ENCODE results near the gene CPSF6.
"Not testable (repeated sequence)": the region's sequence is repeated elsewhere in the genome, so short reads cannot be mapped to it uniquely, and the experiment has no call there.

CPSF6 gene, protein sequence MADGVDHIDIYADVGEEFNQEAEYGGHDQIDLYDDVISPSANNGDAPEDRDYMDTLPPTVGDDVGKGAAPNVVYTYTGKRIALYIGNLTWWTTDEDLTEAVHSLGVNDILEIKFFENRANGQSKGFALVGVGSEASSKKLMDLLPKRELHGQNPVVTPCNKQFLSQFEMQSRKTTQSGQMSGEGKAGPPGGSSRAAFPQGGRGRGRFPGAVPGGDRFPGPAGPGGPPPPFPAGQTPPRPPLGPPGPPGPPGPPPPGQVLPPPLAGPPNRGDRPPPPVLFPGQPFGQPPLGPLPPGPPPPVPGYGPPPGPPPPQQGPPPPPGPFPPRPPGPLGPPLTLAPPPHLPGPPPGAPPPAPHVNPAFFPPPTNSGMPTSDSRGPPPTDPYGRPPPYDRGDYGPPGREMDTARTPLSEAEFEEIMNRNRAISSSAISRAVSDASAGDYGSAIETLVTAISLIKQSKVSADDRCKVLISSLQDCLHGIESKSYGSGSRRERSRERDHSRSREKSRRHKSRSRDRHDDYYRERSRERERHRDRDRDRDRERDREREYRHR

DNA sequence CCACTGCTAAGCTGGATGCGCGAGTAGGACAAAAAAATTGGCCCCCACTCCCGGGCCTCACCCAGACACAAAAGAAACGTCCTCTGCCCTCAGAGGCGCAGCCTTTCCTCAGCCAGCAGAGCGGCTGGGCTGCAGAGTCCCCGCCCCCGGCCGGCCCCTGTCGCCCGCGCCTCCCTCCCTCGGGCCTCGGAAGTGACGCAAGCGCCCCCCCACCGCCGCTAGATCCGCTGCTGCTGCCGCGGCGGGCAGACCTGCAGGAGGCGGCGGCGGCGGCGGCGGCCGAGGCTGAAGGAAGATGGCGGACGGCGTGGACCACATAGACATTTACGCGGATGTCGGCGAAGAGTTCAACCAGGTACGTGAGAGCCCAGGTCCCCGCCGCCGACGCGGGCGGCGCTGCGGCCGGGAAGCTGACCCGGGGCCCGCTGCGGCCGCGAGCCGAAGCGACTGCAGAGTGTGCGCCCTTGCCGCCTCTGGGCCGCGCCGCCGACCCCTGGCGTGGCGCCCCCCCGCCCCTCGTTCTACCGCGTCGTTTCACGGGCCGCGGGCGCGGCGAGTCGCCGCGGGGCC, at the start of gene CPSF6:
CPSF6 (plus strand) TSS at position 218 of the 570 bp plus-strand sequence; CDS start at position 296, 78 bp downstream.
- DNase-seq, result peak; percentile 98

DNA sequence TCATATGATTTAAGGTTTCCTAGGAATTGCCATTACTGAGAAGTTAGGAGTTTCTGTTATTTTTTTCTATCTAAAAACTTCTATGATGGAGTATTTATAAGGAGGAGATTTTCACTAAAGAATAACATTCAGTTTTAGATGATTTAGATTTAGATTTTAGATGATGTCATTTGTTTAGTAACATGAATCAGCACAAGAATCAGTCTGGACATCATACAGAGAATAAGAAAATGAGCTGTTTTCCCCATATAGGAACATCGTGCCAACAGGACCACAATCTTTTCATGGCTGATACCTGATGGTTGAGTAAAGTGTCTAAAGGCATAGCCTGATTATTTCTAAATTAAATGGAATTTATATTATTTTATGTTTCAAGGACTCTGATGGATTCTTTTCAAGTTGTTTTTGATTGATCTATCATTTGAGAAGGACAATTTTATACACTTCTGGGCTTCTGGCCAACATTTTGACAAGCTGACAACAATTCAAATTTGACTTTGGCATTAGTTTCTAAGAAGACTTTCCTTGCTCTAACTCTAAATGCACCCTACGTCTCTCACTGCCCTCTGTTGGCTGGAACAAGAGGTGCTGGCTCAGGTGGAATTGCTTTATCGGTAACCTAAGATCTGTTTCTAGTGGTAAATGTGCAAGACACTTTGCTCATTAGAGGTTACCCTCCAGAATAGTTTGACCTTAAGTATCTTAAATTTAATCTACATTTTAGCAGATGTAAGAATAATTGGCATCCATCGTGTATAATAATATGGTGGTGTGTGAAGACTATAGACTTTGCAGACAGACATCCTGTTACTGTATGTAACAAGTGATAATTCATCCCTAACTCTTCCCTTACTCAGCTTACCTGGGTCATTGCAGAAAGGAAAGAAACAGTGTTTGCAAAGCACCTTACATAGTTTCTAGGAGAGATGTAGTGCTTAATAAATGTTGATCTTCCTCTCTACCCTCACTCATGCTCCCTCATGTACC, 42.8 kb upstream of the CPSF6 start:
- no peak for DNase-seq

DNA sequence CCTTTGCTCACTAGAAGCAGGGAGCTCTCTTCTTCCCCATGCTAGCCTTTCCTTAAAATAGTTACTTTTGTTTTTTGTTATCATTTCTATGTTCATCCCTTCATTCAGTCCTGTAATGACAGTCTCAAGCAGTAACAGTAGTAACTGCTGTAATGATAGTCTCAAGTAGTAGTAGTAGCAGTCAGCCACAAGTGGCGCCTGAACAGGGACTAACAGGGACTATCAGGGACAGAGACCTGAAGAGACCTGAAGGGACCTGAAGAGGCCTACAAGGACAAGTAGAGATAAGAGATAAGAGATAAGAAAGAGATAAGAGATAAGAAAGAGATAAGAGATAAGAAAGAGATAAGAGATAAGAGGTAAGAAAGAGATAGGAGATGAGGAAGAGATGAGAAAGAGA, 39.4 kb upstream of the CPSF6 start:
- not testable (repeated sequence) for DNase-seq

DNA sequence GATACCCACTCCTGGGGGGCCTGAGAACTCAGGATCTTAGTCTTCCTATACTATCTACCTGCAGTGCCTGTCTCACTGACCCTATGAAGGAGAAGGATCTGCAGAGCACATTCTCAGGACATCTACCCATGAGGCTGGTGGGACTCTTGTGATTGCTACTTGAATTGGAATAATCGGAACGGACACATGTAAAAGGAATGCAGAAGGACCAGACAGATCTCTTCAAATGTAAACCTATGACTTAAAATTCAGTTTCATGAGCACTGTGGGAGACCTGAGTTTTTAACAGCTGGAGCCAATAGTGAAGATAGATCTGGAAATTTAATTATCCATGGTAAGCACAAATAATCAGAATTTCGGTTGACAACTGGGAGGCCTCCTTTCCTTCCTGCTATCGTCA, 35.2 kb upstream of the CPSF6 start:
- DNase-seq, result no peak

DNA sequence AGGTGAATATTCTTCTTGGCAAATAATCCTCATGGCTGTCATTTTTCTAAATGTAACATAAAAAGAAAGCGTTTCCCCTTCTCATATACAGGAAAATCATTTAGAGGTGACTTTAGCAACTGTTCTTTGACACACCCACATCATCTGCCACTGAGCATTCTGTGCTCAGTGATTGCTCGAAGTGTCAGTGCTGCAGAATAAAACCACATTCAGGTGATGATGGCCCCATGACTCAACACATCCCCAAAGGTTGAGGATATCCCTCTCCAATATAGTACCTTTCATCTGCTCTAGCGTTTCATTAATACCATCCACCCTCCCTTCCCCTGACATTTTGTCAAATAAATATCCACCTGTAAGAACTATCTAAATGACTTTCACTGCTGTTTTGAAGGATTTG, 28.7 kb upstream of the CPSF6 start:
- no peak for DNase-seq

DNA sequence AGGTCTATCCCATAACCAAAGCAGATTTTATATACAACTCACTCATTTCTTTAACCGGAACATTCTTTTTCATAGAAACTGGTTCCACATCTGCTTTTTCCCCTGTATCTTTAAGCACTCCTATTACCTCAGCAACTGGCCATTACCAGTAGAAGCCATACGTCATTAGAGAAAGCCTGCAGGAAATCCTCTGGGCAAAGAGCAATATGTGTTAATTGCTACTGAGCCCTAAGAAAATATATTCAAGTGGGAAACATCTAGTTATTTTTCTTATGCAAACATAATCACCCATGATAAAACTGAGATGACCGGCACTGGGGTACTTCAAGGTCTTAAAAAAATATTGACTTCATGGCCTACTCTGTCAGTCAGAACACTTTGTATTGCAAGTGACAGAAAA, 28.2 kb upstream of the CPSF6 start:
- DNase-seq, result no peak

DNA sequence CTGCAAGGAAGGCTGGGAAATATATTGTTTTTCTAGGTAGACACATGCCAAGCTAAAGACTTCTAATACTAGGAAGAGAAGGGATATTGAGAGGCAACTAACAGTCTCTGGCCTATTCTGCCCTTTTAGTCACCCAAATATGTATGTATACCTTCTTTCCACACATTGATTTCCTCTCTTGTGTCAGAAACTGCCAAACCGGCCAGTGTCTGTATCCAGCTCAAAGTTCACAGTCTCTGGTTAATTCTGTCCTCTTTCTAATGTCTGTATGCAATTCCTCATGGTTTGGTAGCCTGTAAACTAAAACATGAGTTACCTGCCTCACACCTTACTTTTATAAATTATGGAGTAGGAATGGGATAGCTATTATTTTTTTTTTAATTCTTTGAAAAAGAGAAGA, 25.2 kb upstream of the CPSF6 start:
- no peak for DNase-seq

DNA sequence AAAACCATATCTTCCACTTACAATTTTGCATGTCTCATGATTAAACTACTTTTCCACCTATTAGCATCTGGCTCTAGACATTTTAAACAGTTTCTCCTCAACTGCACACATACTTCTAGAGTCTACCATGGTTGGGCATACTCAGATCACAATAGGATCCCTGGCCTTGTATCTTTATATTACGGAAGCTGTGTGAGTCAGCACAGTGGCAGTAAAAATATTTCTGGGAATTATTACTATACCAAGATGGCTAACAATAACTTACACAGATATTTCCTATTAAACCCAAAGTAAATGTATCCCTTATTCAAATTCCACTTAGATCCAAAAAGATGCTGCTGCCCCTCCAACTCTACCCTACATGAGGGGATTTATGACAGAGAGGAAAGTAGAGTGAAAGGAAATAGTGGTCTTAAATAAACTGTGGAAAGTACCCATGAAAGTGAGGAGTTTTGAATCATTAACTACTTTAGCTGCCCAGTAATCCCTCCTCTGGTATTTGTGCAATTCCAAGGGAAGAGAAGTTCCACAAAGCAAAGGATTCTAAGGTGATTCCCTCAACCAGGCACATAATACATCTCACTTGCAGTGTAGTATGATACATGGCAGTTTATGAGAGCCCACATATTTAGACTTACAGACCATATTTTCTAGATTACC, 14.0 kb upstream of the CPSF6 start:
- DNase-seq, result no peak

DNA sequence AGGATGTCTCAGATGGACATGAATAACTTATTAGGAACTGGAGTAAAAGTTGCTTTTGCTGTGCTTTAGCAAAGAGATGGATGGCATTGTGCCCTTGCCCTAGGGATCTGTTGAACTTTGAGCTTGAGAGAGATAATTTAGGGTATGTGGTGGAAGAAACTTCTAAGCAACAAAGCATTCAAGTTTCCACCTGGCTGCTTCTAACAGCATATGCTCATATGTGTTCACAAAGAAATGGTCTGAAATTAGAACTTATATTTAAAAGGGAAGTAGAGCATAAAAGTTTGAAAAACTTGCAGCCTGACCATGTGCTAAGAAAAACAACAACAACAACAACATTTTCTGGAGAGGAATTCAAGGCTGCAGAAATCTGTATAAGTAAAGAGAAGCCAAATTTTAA, 7.9 kb upstream of the CPSF6 start:
- no peak for DNase-seq

DNA sequence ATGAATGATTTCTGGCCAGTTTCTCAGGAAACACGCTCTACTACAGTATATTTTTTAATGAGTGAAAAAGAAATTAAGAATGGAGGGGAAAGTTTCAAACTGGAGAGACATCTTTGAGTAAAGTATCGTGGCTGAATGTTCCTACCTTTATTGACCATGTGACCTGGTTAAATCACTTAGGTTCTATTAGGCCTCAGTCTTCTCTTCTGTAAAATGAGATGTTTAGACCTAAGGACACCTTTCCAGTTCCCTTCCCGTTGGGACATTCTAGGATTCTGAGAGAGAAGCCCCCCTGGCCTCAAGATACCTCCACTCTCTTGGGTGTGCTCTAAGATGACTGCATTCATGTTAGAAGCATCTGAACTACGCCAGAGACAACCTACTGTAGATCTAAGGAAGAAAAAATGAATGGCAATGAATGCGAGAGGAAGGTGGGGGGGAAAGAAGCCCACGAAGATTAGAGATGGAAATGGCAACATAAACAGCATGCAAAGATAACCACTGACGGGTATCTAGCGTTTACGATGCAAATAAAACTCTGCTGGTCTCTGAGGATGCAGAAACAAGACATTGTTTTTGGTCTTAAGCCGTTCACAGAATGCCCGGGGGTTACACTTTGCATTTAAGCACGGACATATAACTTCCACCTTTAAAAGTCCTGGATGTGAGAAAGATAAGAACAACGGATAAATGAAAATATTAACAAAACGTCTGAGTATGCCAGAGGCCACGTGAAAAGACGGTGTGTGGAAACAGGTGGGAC, 599 bp upstream of the CPSF6 start:
- no peak for DNase-seq

DNA sequence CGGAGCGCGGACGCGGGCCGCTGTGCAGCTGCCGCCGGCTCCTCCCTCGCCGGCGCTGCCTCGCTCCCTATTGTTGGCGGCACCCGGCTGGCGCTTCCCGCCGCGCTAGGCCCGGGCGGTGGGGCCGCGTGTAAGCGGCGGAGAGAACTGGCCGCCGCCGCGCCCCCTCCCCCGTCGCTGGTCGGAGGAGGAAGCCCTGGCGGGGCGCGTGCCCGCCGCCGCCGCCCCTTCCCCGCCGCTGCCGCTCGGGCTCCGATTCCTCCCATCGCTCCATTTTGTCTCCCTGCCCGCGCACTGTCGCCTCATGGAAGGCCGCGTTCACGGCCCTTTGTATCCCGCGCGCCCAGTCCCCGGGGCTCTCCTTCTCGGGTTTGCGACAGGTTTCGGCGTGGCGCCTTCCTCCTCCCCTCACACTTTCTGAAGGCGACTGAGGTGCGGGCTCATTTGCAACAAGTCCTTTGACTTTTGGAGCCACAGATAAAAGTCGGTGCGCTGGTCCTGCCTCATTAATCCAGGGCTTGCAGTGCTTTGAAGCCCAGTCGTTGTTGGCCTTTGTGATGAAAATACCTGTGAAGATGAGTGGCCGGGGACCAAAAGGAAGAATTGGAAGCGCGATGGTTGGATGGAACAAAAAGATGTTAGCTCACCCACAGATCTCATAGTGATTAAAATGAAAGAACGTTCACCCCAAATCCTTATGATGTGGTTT, 707 bp downstream of the CPSF6 start:
- peak; percentile 56 for DNase-seq

DNA sequence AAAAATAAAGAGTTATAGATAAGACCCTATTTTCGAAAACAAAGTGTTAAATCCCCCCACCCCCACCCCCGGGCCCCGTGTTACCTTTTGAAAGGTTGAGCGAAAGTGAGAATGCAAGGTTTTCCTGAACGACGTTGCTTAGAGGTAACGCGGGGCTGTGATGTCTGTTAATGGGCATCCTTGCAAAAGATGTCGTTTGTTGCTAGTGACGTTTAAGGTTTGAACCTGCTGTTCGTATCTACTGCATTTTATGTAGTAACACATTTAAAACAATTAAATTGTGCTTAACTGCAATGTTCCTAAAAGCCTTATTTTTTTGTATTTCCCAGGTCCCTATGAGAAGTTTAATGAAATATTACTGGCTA, 1.2 kb downstream of the CPSF6 start:
- DNase-seq, result peak; percentile 36

DNA sequence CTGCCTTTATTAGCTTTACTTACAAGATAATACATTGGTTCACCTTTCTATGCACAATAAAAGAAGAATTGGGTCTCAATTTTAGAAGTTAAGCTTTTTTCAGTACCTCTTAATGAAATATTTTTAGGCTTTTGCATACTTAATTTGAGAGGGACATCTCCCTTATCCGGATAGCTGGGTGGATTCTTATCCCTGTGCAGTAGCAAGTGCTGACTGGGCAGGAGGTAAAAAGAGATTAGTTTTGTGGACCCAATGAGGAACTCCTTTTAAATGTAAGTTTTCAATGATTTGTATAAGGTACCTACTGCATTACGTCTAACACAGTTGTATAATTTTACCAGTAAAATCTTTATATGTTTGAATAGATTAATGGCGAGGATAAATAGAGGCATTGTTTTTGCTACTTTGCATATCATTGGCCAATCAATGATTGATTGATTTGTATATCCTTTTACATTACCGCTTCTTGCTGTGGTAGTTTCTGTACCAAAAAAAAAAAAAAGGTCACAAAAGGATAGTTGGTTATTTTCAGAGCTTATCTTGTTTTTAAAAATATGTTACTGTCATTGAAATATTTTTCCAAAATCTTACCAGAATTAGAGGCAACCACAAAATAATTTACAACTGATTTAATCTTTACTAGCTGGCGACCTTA, 2.2 kb downstream of the CPSF6 start:
- DNase-seq, result no peak

DNA sequence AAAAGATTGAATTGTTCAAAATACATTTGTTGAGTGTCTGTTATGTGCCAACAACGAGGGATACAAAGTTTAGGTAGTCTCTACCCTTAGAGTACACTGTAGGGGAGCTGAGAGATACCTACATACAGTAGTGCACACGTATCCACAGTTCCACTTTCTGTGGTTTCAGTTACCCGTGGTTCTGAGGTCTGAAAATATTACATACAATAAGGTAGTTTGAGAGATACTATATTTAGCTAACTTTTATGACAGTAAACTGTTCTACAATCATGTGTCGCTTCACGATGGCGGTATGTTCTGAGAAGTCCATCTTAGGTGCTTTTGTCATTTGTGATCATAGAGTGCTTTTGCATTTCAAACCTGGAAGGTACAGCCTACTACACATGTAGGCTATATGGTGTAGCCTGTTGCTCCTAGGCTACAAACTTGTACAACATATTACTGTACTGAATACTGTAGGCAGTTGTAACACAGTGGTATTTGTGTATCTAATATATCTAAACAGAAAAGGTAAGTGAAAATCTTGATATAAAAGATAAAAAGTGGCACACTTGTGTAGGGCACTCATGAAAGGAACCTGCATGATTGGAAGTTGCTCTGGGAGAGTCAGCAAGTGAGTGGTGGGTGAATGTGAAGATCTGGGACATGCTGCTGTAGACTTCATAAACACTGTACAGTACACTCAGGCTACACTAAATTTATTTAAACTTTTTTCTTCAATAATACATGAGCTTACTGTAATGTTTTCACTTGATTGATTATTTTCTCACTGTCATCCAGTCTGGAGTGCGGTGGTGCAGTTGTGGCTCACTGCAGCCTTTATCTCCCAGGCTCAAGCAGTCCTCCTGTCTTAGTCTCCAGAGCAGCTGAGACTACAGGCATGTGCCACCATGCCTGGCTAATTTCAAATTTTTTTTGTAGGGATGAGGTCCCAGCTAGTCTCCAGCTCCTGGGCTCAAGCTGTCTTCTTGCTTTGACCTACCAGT, 4.0 kb downstream of the CPSF6 start:
- DNase-seq, result no peak

DNA sequence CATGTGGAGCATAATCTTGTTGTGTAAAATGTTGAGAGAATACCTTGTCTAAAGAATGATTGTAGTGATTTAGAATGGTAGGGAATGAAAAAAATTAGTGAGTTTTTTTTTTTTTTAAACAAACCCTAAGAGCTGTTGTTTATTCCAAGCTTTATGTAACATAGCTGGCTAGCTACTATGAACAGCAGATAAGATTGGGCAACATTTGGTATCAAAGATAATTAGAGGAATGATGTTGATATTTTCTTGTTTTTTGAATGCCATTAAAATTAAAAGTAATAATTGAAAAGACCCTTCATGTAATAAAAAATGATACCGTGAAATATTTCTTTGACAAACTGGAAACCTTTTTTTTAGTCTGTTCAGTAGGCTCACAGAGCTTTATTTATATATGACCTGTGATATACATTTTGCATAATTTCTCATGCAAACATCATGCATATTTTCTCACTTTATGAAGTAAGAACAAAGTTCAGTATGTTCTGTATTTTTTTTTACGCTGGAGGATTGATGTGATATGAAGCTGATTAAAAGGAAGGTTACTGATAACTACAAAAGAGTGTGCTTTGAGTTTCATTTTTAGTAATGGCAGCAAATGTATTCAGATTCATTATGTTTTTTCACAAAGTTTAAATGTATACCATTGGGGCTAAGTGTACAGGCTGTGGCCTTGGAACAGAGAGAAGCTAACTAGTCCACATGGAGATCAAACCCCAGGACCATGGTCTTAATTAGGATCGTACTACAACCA, 8.1 kb downstream of the CPSF6 start:
- DNase-seq, result no peak

DNA sequence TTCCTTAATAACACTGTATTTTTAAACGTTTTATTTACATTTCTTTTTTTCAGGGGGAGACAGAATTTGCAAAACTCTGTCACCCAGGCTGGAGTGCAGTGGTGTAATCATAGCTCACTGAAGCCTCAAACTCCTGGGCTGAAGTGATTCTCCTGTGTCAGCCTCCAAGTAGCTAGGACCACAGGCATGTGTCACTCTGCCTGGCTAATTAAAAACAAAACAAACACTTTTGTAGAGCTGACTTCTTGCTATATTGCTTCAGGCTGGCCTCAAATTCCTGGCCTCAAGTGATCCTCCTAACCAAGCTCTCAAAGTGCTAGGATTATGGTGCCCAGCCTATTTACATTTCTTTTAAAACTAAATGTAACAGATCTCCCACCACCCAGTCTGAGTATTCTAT, 12.7 kb downstream of the CPSF6 start:
- no peak for DNase-seq

DNA sequence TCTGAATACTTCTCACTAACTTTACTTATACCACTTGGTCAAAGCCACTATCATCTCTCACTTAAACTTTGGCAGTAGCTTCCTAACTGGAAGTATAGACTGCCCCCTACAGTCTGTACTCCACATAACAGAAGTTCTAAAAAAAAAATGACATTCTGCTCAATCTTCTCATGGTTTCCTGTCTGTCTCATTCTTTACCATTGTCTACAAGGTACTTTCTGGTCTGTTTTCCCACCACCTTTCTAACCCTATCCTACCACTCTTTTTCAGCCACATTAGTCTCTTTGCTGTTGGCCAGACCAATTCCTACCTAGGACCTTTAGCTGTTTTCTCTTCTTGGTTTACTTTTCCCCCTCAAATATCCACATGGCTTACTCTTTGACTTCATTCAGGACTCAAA, 14.7 kb downstream of the CPSF6 start:
- no peak for DNase-seq

DNA sequence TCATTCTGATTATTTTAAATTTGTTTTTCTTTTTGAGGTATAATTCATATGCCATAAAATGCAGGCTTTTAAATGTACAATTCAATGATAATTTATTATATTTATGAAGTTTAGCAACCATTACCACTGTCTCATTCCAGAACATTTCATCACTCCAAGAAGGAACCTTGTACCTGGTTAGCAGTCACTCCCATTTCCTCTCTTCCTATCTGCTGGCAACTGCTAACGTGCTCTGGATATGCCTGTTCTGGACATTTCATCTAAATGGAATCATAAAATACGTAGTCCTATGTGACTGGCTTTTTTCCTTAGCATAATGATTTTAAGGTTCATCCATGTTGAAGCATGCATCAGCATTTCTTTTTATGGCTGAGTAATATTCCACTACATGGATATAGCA, 15.5 kb downstream of the CPSF6 start:
- no peak for DNase-seq

DNA sequence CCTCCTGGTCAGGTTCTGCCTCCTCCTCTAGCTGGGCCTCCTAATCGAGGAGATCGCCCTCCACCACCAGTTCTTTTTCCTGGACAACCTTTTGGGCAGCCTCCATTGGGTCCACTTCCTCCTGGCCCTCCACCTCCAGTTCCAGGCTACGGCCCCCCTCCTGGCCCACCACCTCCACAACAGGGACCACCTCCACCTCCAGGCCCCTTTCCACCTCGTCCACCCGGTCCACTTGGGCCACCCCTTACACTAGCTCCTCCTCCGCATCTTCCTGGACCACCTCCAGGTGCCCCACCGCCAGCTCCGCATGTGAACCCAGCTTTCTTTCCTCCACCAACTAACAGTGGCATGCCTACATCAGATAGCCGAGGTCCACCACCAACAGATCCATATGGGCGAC, 19.3 kb downstream of the CPSF6 start:
- DNase-seq, result no peak
